Measurements from ENCODE around the gene GET3.
"Not testable (repeated sequence)": the region's sequence is repeated elsewhere in the genome, so short reads cannot be mapped to it uniquely, and the experiment has no call there.

Gene GET3

GRCh38 chr19:12796146-12797071 lies 59.1 kb downstream of the GET3 start:
- Mint-ChIP-seq H3K4me1 (ENCODE audit: low read depth) (peaks cover 36% of the 10 kb centered on the region), H3K27ac (peak overlapping the region; percentile 85), H3K27me3 (no peaks in the 10 kb centered on the region), H3K36me3 (no peaks in the 10 kb centered on the region), H3K4me3 (peak overlapping the region; percentile 79), H3K9me3 (ENCODE audit: low read depth) (no peaks in the 10 kb centered on the region)

GRCh38 chr19:12797141-12797587 lies 59.9 kb downstream of the GET3 start:
- peaks cover 38% of the 10 kb centered on the region for H3K4me1 Mint-ChIP-seq (ENCODE audit: low read depth)
- no peak overlapping the region for H3K4me3 Mint-ChIP-seq
- H3K36me3 Mint-ChIP-seq = no peaks in the 10 kb centered on the region
- no peaks in the 10 kb centered on the region for H3K9me3 Mint-ChIP-seq (ENCODE audit: low read depth)
- H3K27ac Mint-ChIP-seq = no peak overlapping the region
- H3K27me3 Mint-ChIP-seq = no peaks in the 10 kb centered on the region

GRCh38 chr19:12797607-12798006 lies 60.3 kb downstream of the GET3 start:
- H3K27me3 Mint-ChIP-seq, H3K27ac Mint-ChIP-seq, H3K4me3 Mint-ChIP-seq: not testable (repeated sequence)

More at GRCh38 chr19:12797607-12798006, 60.3 kb downstream of the GET3 start:
- H3K36me3 Mint-ChIP-seq; H3K9me3 Mint-ChIP-seq (ENCODE audit: low read depth): not testable (repeated sequence)
- peaks cover 42% of the 10 kb centered on the region for H3K4me1 Mint-ChIP-seq (ENCODE audit: low read depth)
